Kidney (tissue), 14 donors: ENCODE results near the gene RNF214. TPM values are rescaled to one million over a fixed set of nuclear protein-coding genes. Genes with fewer than 3 reads are reported as not detected.

Experiments
- DNase-seq, 5 donors: peaks; one replicate each; pipeline ENCODE4 v3.0.0-alpha.2; 2013 to 2020
- FAIRE-seq: peaks from 2 replicates; lab custom pipeline; 2012; peaks lifted over from hg19 to GRCh38; lab: Jason Lieb, UNC
- H3K27ac ChIP-seq, 2 donors: one replicate each; pipeline ENCODE4 v1.7.0; 2013; ENCODE audit warnings: low read depth in 2 of 2, low read length in 2 of 2, inconsistent platforms in 1 of 2
- H3K27me3 ChIP-seq: one replicate; pipeline ENCODE4 v1.7.1; 2013; ENCODE audit warnings: low read length, inconsistent platforms; ENCODE audit not compliant: control insufficient read depth, insufficient read depth
- H3K36me3 ChIP-seq, 3 donors: one replicate each; pipeline versions ENCODE4 v1.7.0 to v1.7.1; 2013; ENCODE audit warnings: low read length in 3 of 3, control low read depth in 1 of 3, inconsistent platforms in 1 of 3; ENCODE audit not compliant: insufficient read depth in 3 of 3, control insufficient read depth in 2 of 3
- H3K4me1 ChIP-seq, 3 donors: one replicate each; pipeline versions ENCODE4 v1.7.0 to v1.7.1; 2013; ENCODE audit warnings: low read length in 3 of 3, inconsistent platforms in 1 of 3, low read depth in 1 of 3; ENCODE audit not compliant: control insufficient read depth in 2 of 3, insufficient read depth in 2 of 3
- H3K4me3 ChIP-seq, 3 donors: one replicate each; pipeline versions ENCODE4 v1.7.0 to v1.8.1; 2013; ENCODE audit warnings: low read length in 3 of 3, control low read depth in 1 of 3, inconsistent platforms in 1 of 3
- H3K9ac ChIP-seq, 3 donors: one replicate each; pipeline versions ENCODE4 v1.7.0 to v1.7.1; 2013; ENCODE audit warnings: low read length in 3 of 3, control low read depth in 1 of 3, inconsistent platforms in 1 of 3
- H3K9me3 ChIP-seq, 3 donors: one replicate each; pipeline versions ENCODE4 v1.7.0 to v1.7.1; 2013; ENCODE audit warnings: low read length in 3 of 3, control low read depth in 1 of 3, inconsistent platforms in 1 of 3; ENCODE audit not compliant: control insufficient read depth in 2 of 3, insufficient read depth in 1 of 3
- CTCF ChIP-seq: IDR thresholded peaks from 3 replicates; pipeline ENCODE4 v1.5.1; 2012; ENCODE audit warnings: mild to moderate bottlenecking, moderate library complexity, borderline replicate concordance; ENCODE audit not compliant: insufficient read depth; ENCODE audit errors: extremely low read depth
- intact Hi-C: fragments of 100-400 bp; cut with DNase I; formaldehyde crosslinking; loops from one replicate; pipeline ENCODE4 v1.11.1; 2022
- polyA plus RNA-seq: library from polyadenylated mRNA; stranded (reverse); fragments of 350-450 nt; fragmentation: Illumina TruSeq; extraction: RNeasy Lipid Tissue Mini Kit (QIAGEN cat#74804); gene quantifications from one replicate; pipeline ENCODE4 v1.2.3, GENCODE V29; 2014; ENCODE audit warnings: low read depth, low replicate concordance; ENCODE audit not compliant: insufficient read depth
- total RNA-seq: library from RNA; stranded (reverse); fragmentation: NEBNext Ultra II Directional; extraction: Animal tissue kit (Norgen Biotek cat#: 25700); gene quantifications from one replicate; pipeline ENCODE4 v1.2.1, GENCODE V29; 2021
- donor health status: control.
- donor health status: control.
- donor health status: control.
- donor health status: control.
- donor health status: control.
- donor health status: DM: yes; HTN: yes; CAD: no.
- donor health status: Normal renal cell carcinoma (clear cell type).

Gene RNF214
- total and polyA plus RNA-seq, 2 donors from 2014 or later: 8.5 to 24.7 TPM

- Histone ChIP-seq H3K4me3 (peak overlapping the region in 1 of 3 donors; percentile 76), H3K27me3 (no peaks in the 10 kb centered on the region), H3K27ac (no peak overlapping the region), H3K4me1 (peaks cover 0 to 15% (median 3%) of the 10 kb centered on the region in 3 donors), H3K9me3 (no peaks in the 10 kb centered on the region), H3K36me3 (no peaks in the 10 kb centered on the region), H3K9ac (no peak overlapping the region)
- intact Hi-C loops: no loop called here
- TF ChIP-seq CTCF: no peak
- FAIRE-seq (no peak), DNase-seq (peak in 2 of 5 donors; percentile 24 to 25)
Measured at GRCh38 chr11:117313828-117314768, 81.6 kb downstream of the RNF214 start.

- no peaks in the 10 kb centered on the region for H3K27me3 ChIP-seq
- H3K4me3 ChIP-seq: peak overlapping the region; percentile 51 to 76 (median 67)
- H3K36me3 ChIP-seq: no peaks in the 10 kb centered on the region
- no peak overlapping the region for H3K27ac ChIP-seq
- peaks cover 0 to 15% (median 3%) of the 10 kb centered on the region in 3 donors for H3K4me1 ChIP-seq
- peak overlapping the region in 1 of 3 donors; percentile 67 for H3K9ac ChIP-seq
- H3K9me3 ChIP-seq: no peaks in the 10 kb centered on the region
- peak in 4 of 5 donors; percentile 26 to 70 (median 39) for DNase-seq
- FAIRE-seq: no peak
- intact Hi-C loops: no loop called here
- TF ChIP-seq CTCF: no peak
Measured at GRCh38 chr11:117314840-117315239, 82.4 kb downstream of the RNF214 start.

- Histone ChIP-seq H3K27me3 (no peaks in the 10 kb centered on the region), H3K9me3 (no peaks in the 10 kb centered on the region), H3K4me3 (peak overlapping the region; percentile 67 to 81 (median 76)), H3K4me1 (peaks cover 0 to 15% (median 3%) of the 10 kb centered on the region in 3 donors), H3K27ac (no peak overlapping the region), H3K9ac (peak overlapping the region in 2 of 3 donors; percentile 43 to 67), H3K36me3 (no peaks in the 10 kb centered on the region)
- intact Hi-C loops: no loop called here
- TF ChIP-seq CTCF: no peak
- FAIRE-seq (no peak), DNase-seq (peak in 4 of 5 donors; percentile 10 to 73 (median 42))
Measured at GRCh38 chr11:117315285-117316196, 83.1 kb downstream of the RNF214 start.
